Hepatocyte (in vitro differentiated cells): ENCODE data around the gene LEO1.

Experiments
- CTCF ChIP-seq: fragments of 200-600 bp; sonication (generic); IDR thresholded peaks from 2 replicates; pipeline ENCODE4 v1.5.1; 2016; ENCODE audit warnings: antibody characterized with exemption, mild to moderate bottlenecking; ENCODE audit not compliant: poor library complexity
- EZH2phosphoT487 ChIP-seq: fragments of 200-600 bp; sonication (generic); IDR thresholded peaks from one replicate; pipeline ENCODE4 v1.6.1; 2018; ENCODE audit warnings: antibody characterized with exemption, mild to moderate bottlenecking, low read depth, moderate library complexity; ENCODE audit not compliant: unreplicated experiment, severe bottlenecking

GRCh38 chr15:52018244-52018643 lies 46.7 kb upstream of the LEO1 start:
- TF ChIP-seq CTCF (no peak), EZH2phosphoT487 (no peak)
